ENCODE results near the gene SLC22A15. TPM values are rescaled to one million over a fixed set of nuclear protein-coding genes. Genes with fewer than 3 reads are reported as not detected.

The SLC22A15 gene
- total RNA-seq, 2 donors from 2014 or later: 2.0 to 6.7 TPM

DNA sequence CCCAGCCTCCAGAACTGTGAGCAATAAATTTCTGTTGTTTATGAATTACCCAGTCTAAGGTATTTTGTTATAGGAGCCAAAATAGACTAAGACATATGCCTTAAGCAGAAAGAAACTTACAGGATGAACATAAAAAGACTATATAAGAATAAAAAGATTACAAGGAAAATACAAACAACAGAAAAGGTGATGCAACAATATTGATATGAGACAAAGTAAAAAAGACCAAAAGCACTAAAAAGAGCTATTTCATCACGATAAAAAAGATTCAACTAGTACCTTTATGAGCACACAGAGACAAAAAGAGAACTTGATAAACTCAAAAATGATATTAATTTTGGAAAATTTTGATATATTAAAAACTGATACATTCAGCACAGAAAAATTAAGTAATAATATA lies 3.2 kb upstream of the SLC22A15 start:
- intact Hi-C loops (cut with DNase I): loop anchor here (10.0 kb wide), 1 partner anchor 168 kb away; no protein-coding TSS in a partner anchor
- Histone ChIP-seq H3K9me3 (no peaks in the 10 kb centered on the region), H3K4me1 (replicated peaks) (no peaks in the 10 kb centered on the region), H3K36me3 (no peaks in the 10 kb centered on the region), H3K4me3 (no peak overlapping the region), H3K27ac (no peak overlapping the region), H3K27me3 (replicated peaks; ENCODE audit: insufficient read depth) (no peaks in the 10 kb centered on the region)
- 97% methylated on average over 1 of the region's 1 CpG for WGBS
- no peak for DNase-seq (ENCODE audit: low spot score)
- TF ChIP-seq, protein P1, sequence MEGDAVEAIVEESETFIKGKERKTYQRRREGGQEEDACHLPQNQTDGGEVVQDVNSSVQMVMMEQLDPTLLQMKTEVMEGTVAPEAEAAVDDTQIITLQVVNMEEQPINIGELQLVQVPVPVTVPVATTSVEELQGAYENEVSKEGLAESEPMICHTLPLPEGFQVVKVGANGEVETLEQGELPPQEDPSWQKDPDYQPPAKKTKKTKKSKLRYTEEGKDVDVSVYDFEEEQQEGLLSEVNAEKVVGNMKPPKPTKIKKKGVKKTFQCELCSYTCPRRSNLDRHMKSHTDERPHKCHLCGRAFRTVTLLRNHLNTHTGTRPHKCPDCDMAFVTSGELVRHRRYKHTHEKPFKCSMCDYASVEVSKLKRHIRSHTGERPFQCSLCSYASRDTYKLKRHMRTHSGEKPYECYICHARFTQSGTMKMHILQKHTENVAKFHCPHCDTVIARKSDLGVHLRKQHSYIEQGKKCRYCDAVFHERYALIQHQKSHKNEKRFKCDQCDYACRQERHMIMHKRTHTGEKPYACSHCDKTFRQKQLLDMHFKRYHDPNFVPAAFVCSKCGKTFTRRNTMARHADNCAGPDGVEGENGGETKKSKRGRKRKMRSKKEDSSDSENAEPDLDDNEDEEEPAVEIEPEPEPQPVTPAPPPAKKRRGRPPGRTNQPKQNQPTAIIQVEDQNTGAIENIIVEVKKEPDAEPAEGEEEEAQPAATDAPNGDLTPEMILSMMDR (IDR thresholded peaks at IDR 0.05): no peak
- TF ChIP-seq POLR2AphosphoS5 (IDR thresholded peaks at IDR 0.05) (no peak), POLR2A (IDR thresholded peaks at IDR 0.05) (no peak)

- TF ChIP-seq POLR2AphosphoS5 (IDR thresholded peaks at IDR 0.05) (no peak), POLR2A (IDR thresholded peaks at IDR 0.05) (no peak)
- TF ChIP-seq, protein P1 (IDR thresholded peaks at IDR 0.05): no peak
- no peaks in the 10 kb centered on the region for H3K4me1 ChIP-seq (replicated peaks)
- H3K4me3 ChIP-seq: peak overlapping the region; percentile 53 to 59
- intact Hi-C loops (cut with DNase I): loop anchor here (10.0 kb wide), 1 partner anchor 171 kb away; no protein-coding TSS in a partner anchor
- H3K36me3 ChIP-seq: no peaks in the 10 kb centered on the region
- H3K9me3 ChIP-seq: no peaks in the 10 kb centered on the region
- WGBS: 31% methylated on average over 11 of the region's 11 CpGs
- DNase-seq (ENCODE audit: low spot score): no peak
- peak overlapping the region; percentile 58 to 69 for H3K27ac ChIP-seq
- no peaks in the 10 kb centered on the region for H3K27me3 ChIP-seq (replicated peaks; ENCODE audit: insufficient read depth)
Measured at GRCh38 chr1:115975569-115976061, 698 bp upstream of the SLC22A15 start.

DNA sequence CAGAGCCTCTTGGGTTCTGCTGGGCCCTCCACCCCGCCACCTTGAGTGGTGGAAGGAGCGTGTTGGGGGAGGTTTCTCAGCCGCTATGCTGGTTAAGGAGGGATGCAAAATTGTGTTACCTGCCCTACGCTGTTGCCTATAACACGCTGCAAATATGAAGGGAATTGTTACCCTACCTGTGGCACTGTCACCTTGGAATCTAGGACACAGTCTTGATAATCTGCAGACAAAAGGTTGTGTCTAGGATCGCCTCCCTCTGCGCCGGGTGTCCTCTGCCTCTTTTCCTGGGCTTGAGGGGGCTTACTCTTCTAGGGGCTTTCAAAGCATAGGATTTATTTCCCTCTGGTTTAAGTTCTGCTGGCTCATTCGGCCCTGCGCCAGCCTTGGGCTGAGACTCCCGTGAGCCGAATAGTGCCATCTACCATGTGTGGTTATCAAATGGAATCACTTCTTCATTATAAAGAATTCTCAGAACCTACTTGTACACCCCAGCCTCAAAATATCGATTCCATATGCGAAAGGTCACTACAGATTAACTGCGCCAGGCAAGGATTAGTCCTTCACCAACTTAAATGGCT lies 697 bp downstream of the SLC22A15 start:
- 44% methylated on average over 15 of the region's 15 CpGs for WGBS
- H3K4me1 ChIP-seq (replicated peaks): no peaks in the 10 kb centered on the region
- no peaks in the 10 kb centered on the region for H3K27me3 ChIP-seq (replicated peaks; ENCODE audit: insufficient read depth)
- H3K4me3 ChIP-seq: peak overlapping the region; percentile 53 to 59
- no peak for DNase-seq (ENCODE audit: low spot score)
- no peaks in the 10 kb centered on the region for H3K9me3 ChIP-seq
- peak overlapping the region; percentile 58 to 69 for H3K27ac ChIP-seq
- intact Hi-C loops (cut with DNase I): loop anchor here (10.0 kb wide), 1 partner anchor 172 kb away; no protein-coding TSS in a partner anchor
- no peaks in the 10 kb centered on the region for H3K36me3 ChIP-seq
- TF ChIP-seq POLR2AphosphoS5 (IDR thresholded peaks at IDR 0.05): no peak
- no peak for TF ChIP-seq POLR2A (IDR thresholded peaks at IDR 0.05)
- TF ChIP-seq, protein P1 (IDR thresholded peaks at IDR 0.05): no peak

GRCh38 chr1:115977499-115978258 lies 1.4 kb downstream of the SLC22A15 start:
- H3K27ac ChIP-seq: no peak overlapping the region
- WGBS: 72% methylated on average over 9 of the region's 9 CpGs

More at GRCh38 chr1:115977499-115978258, 1.4 kb downstream of the SLC22A15 start:
- no peak for DNase-seq (ENCODE audit: low spot score)
- TF ChIP-seq, protein P1 (IDR thresholded peaks at IDR 0.05): no peak
- TF ChIP-seq POLR2AphosphoS5 (IDR thresholded peaks at IDR 0.05): no peak
- no peak for TF ChIP-seq POLR2A (IDR thresholded peaks at IDR 0.05)
- no peaks in the 10 kb centered on the region for H3K4me1 ChIP-seq (replicated peaks)
- no peaks in the 10 kb centered on the region for H3K27me3 ChIP-seq (replicated peaks; ENCODE audit: insufficient read depth)
- no peaks in the 10 kb centered on the region for H3K9me3 ChIP-seq
- H3K36me3 ChIP-seq: no peaks in the 10 kb centered on the region
- no peak overlapping the region for H3K4me3 ChIP-seq
- intact Hi-C loops (cut with DNase I): loop anchor here (10.0 kb wide), 1 partner anchor 173 kb away; no protein-coding TSS in a partner anchor
